ENCODE results near the gene ULBP2.

DNA sequence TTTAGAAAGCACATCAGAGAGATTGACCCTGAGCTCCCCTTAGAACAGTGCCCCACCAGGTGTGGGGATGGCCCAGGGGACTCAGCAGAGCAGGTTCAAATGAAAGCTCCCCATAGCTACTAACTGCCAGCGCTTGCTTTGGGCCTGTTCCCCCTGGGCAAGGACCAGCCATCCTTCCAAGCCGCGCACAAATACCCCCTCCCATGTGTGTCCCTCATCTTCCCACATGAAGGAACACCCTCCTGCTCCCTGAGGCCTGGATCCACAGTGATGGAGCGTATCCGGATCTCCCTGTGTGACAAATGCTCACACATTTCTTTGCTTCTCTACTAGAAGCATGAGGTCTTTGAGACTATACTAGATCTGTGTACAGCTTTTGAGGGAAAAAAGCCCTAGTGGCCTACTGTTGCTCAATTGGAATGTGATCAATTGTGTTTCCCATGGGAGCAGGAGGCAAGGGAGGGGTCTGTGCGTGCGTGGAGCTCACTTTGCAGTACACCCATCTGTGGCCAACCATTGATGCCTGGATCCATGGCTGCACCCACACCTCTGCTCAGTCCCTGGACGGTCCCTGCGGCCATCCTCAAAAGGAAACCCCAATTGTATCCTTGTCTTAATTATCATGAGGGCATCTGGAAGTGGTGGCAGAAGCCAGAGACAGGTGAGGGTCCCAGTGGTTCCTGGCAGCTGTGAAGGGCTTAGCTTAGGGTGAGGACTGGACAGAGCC, 17.4 kb upstream of the ULBP2 start:
- TF ChIP-seq, protein P1, sequence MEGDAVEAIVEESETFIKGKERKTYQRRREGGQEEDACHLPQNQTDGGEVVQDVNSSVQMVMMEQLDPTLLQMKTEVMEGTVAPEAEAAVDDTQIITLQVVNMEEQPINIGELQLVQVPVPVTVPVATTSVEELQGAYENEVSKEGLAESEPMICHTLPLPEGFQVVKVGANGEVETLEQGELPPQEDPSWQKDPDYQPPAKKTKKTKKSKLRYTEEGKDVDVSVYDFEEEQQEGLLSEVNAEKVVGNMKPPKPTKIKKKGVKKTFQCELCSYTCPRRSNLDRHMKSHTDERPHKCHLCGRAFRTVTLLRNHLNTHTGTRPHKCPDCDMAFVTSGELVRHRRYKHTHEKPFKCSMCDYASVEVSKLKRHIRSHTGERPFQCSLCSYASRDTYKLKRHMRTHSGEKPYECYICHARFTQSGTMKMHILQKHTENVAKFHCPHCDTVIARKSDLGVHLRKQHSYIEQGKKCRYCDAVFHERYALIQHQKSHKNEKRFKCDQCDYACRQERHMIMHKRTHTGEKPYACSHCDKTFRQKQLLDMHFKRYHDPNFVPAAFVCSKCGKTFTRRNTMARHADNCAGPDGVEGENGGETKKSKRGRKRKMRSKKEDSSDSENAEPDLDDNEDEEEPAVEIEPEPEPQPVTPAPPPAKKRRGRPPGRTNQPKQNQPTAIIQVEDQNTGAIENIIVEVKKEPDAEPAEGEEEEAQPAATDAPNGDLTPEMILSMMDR (IDR thresholded peaks at IDR 0.05; ENCODE audit: low read depth, low read length) = no peak
- no peak for TF ChIP-seq EZH2phosphoT487 (IDR thresholded peaks at IDR 0.05; ENCODE audit: low read depth)

All from OCI-LY3 (cell line).